HEK293 (cell line): ENCODE data around the gene MLH1.

Source experiments
- CTCF ChIA-PET: fragments of 350-600 bp; formaldehyde crosslinking; extraction: SDS; loops from one replicate; lab custom pipeline; 2021; ENCODE audit warnings: antibody characterized with exemption; lab: Yijun Ruan, JAX
- POLR2A ChIA-PET: fragments of 300-600 bp; formaldehyde crosslinking; extraction: SDS; loops from one replicate; lab custom pipeline; 2020; ENCODE audit warnings: antibody characterized with exemption, inconsistent platforms; lab: Yijun Ruan, JAX
- H3K27ac ChIP-seq: fragments of 200-500 bp; sonication (Bioruptor generic); 2 replicates; pipeline ENCODE4 v1.5.1; 2014; ENCODE audit warnings: low read depth, low read length, control low read depth, inconsistent platforms; ENCODE audit errors: extremely low read depth
- H3K36me3 ChIP-seq, 2 experiments: fragments of 200-500 bp in 1 of 2; sonication (Bioruptor generic) in 1 of 2; 1 replicate in 1 of 2; 2 replicates in 1 of 2; pipeline ENCODE4 v1.5.1; 2014 to 2017; ENCODE audit warnings: inconsistent platforms in 2 of 2, low read length in 2 of 2; ENCODE audit not compliant: control insufficient read depth in 2 of 2, insufficient read depth in 1 of 2
- H3K4me1 ChIP-seq: fragments of 200-500 bp; sonication (Bioruptor generic); 2 replicates; pipeline ENCODE4 v1.5.1; 2014; ENCODE audit warnings: mild to moderate bottlenecking, low read length, inconsistent platforms; ENCODE audit not compliant: control insufficient read depth, insufficient read depth
- H3K4me3 ChIP-seq: 2 replicates; pipeline ENCODE4 v1.5.1; 2011; ENCODE audit warnings: low read depth, mild to moderate bottlenecking, control low read depth, low read length, moderate library complexity
- H3K9me3 ChIP-seq: fragments of 200-500 bp; sonication (Bioruptor generic); 2 replicates; pipeline ENCODE4 v1.5.1; 2014; ENCODE audit warnings: low read depth, low read length, inconsistent platforms; ENCODE audit not compliant: control insufficient read depth, insufficient read depth
- BCL11A ChIP-seq: fragments of 450-650 bp; formaldehyde crosslinking; IDR thresholded peaks from 2 replicates; pipeline ENCODE4 v1.5.1; 2016; ENCODE audit warnings: low read depth, missing biosample characterization, missing genetic modification characterization
- BCL11B ChIP-seq: fragments of 450-650 bp; formaldehyde crosslinking; IDR thresholded peaks from 2 replicates; pipeline ENCODE4 v1.5.1; 2016; ENCODE audit warnings: low read depth, missing biosample characterization, missing genetic modification characterization
- EGR2 ChIP-seq: fragments of 450-650 bp; formaldehyde crosslinking; IDR thresholded peaks from 2 replicates; pipeline ENCODE4 v1.5.1; 2016; ENCODE audit warnings: low read depth, missing biosample characterization, missing genetic modification characterization
- PRDM1 ChIP-seq: fragments of 450-650 bp; formaldehyde crosslinking; IDR thresholded peaks from 2 replicates; pipeline ENCODE4; 2016; ENCODE audit warnings: missing biosample characterization, missing genetic modification characterization
- WT1 ChIP-seq: fragments of 450-650 bp; formaldehyde crosslinking; IDR thresholded peaks from 2 replicates; pipeline ENCODE4 v1.5.1; 2016; ENCODE audit warnings: missing biosample characterization, missing genetic modification characterization
- YY1 ChIP-seq: fragments of 450-650 bp; formaldehyde crosslinking; IDR thresholded peaks from 2 replicates; pipeline ENCODE4 v1.5.1; 2018; ENCODE audit warnings: missing biosample characterization, missing genetic modification characterization
- ZBTB17 ChIP-seq: fragments of 450-650 bp; formaldehyde crosslinking; IDR thresholded peaks from 2 replicates; pipeline ENCODE4 v1.5.1; 2016; ENCODE audit warnings: missing biosample characterization, missing genetic modification characterization
- ZFP69B ChIP-seq: fragments of 450-650 bp; formaldehyde crosslinking; IDR thresholded peaks from 2 replicates; pipeline ENCODE4 v1.5.1; 2016; ENCODE audit warnings: missing biosample characterization, missing genetic modification characterization
- ZNF121 ChIP-seq: fragments of 450-650 bp; formaldehyde crosslinking; IDR thresholded peaks from 2 replicates; pipeline ENCODE4 v1.5.1; 2016; ENCODE audit warnings: missing biosample characterization, missing genetic modification characterization
- ZNF146 ChIP-seq: fragments of 450-650 bp; formaldehyde crosslinking; IDR thresholded peaks from 2 replicates; pipeline ENCODE4 v1.5.1; 2016; ENCODE audit warnings: missing biosample characterization, missing genetic modification characterization
- ZNF248 ChIP-seq: fragments of 450-650 bp; formaldehyde crosslinking; IDR thresholded peaks from 2 replicates; pipeline ENCODE4 v1.5.1; 2017; ENCODE audit warnings: missing biosample characterization, missing genetic modification characterization
- ZNF266 ChIP-seq: fragments of 450-650 bp; formaldehyde crosslinking; IDR thresholded peaks from 2 replicates; pipeline ENCODE4 v1.5.1; 2016; ENCODE audit warnings: missing biosample characterization, missing genetic modification characterization, low read depth
- ZNF324 ChIP-seq: fragments of 450-650 bp; formaldehyde crosslinking; IDR thresholded peaks from 2 replicates; pipeline ENCODE4 v1.5.1; 2016; ENCODE audit warnings: missing biosample characterization, missing genetic modification characterization
- ZNF354C ChIP-seq: fragments of 450-650 bp; formaldehyde crosslinking; IDR thresholded peaks from 2 replicates; pipeline ENCODE4 v1.5.1; 2016; ENCODE audit warnings: missing biosample characterization, missing genetic modification characterization, low read depth, borderline replicate concordance
- ZNF366 ChIP-seq: fragments of 450-650 bp; formaldehyde crosslinking; conservative IDR thresholded peaks from 2 replicates; pipeline ENCODE4 v1.5.1; 2016; ENCODE audit warnings: missing biosample characterization, missing genetic modification characterization
- ZNF548 ChIP-seq: fragments of 450-650 bp; formaldehyde crosslinking; IDR thresholded peaks from 2 replicates; pipeline ENCODE4 v1.5.1; 2016; ENCODE audit warnings: missing biosample characterization, missing genetic modification characterization
- ZNF585B ChIP-seq: fragments of 450-650 bp; formaldehyde crosslinking; IDR thresholded peaks from 2 replicates; pipeline ENCODE4 v1.5.1; 2016; ENCODE audit warnings: missing biosample characterization, missing genetic modification characterization
- ZNF600 ChIP-seq: fragments of 450-650 bp; formaldehyde crosslinking; IDR thresholded peaks from 2 replicates; pipeline ENCODE4 v1.5.1; 2016; ENCODE audit warnings: missing biosample characterization, missing genetic modification characterization
- ZNF610 ChIP-seq: fragments of 450-650 bp; formaldehyde crosslinking; IDR thresholded peaks from 2 replicates; pipeline ENCODE4 v1.5.1; 2016; ENCODE audit warnings: missing biosample characterization, missing genetic modification characterization, borderline replicate concordance
- ZNF768 ChIP-seq: fragments of 450-650 bp; formaldehyde crosslinking; IDR thresholded peaks from 2 replicates; pipeline ENCODE4 v1.5.1; 2018; ENCODE audit warnings: missing biosample characterization, mild to moderate bottlenecking, missing genetic modification characterization
- ZSCAN23 ChIP-seq: fragments of 450-650 bp; formaldehyde crosslinking; IDR thresholded peaks from 2 replicates; pipeline ENCODE4 v1.5.1; 2016; ENCODE audit warnings: missing biosample characterization, missing genetic modification characterization
- TF ChIP-seq, protein P1 (sequence below): fragments of 450-650 bp; formaldehyde crosslinking; IDR thresholded peaks from 2 replicates; pipeline ENCODE4 v1.5.1; 2016; ENCODE audit warnings: missing biosample characterization, missing genetic modification characterization, borderline replicate concordance
- TF ChIP-seq, protein P2 (sequence below): fragments of 450-650 bp; formaldehyde crosslinking; IDR thresholded peaks from 2 replicates; pipeline ENCODE4 v1.5.1; 2016; ENCODE audit warnings: missing biosample characterization, missing genetic modification characterization

The MLH1 gene

GRCh38 chr3:37071921-37072320 lies 78.6 kb downstream of the MLH1 start (continued):
- TF ChIP-seq ZSCAN23 (tag by site-specific recombination) (no peak), ZNF248 (tag by site-specific recombination) (no peak)

GRCh38 chr3:37072892-37073291 lies 79.6 kb downstream of the MLH1 start:
- Histone ChIP-seq H3K4me3 (no peak overlapping the region; the same call in 1 of the 2 replicates), H3K27ac (no peak overlapping the region), H3K36me3 (peaks cover 0 to 22% of the 10 kb centered on the region in 2 experiments; a peak in 2 of 3 replicates), H3K9me3 (no peaks in the 10 kb centered on the region)
- CTCF ChIA-PET = interaction anchor here (0.6 to 0.7 kb wide), 2 partner anchors 27 to 51 kb away, joined by 3 read pairs; no protein-coding TSS in a partner anchor
- POLR2A ChIA-PET = no interaction called here
- TF ChIP-seq ZNF610 (tag by site-specific recombination) (no peak), ZNF146 (tag by site-specific recombination) (no peak), EGR2 (no peak), ZFP69B (no peak), ZNF768 (tag by site-specific recombination) (no peak), ZNF366 (tag by site-specific recombination) (0 out of 2 replicates have a peak, but pooled peaks have one; percentile 13), ZNF600 (tag by site-specific recombination) (peak; percentile 61; the same call in 1 of the 2 replicates), PRDM1 (peak; percentile 34; the same call in 1 of the 2 replicates), WT1 (tag by site-specific recombination) (peak; percentile 38; the same call in 1 of the 2 replicates)
- TF ChIP-seq, all 188 proteins: peak for 4
- H3K4me1 ChIP-seq = peaks cover 13% of the 10 kb centered on the region

DNA sequence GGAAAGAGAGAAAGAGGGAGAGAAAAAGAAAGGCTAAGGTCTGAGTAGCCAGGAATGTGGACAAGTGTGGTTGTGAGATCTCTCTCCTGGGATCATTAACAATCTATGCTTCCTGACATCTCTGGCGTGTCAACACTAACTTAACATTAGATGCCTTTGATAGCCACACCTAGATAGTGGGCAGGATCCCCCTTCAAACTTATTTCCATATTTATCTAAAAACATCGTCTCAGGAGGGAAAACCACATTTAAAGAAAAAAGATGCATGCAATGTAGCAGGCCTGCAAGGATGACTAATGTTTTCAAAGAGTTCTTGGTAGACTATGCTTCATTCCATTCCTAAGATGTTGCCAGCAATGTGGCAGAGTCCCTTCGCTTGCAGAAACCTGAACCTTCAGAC lies 80.9 kb downstream of the MLH1 start:
- Histone ChIP-seq H3K36me3 (peaks cover 0 to 19% of the 10 kb centered on the region in 2 experiments; a peak in 2 of 3 replicates), H3K27ac (no peak overlapping the region), H3K4me1 (peaks cover 13% of the 10 kb centered on the region), H3K9me3 (no peaks in the 10 kb centered on the region), H3K4me3 (no peak overlapping the region)
- ChIA-PET POLR2A (no interaction called here), CTCF (no interaction called here)
- TF ChIP-seq, protein P1, sequence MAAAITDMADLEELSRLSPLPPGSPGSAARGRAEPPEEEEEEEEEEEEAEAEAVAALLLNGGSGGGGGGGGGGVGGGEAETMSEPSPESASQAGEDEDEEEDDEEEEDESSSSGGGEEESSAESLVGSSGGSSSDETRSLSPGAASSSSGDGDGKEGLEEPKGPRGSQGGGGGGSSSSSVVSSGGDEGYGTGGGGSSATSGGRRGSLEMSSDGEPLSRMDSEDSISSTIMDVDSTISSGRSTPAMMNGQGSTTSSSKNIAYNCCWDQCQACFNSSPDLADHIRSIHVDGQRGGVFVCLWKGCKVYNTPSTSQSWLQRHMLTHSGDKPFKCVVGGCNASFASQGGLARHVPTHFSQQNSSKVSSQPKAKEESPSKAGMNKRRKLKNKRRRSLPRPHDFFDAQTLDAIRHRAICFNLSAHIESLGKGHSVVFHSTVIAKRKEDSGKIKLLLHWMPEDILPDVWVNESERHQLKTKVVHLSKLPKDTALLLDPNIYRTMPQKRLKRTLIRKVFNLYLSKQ = no peak
- TF ChIP-seq ZNF585B (tag by site-specific recombination) (no peak), ZNF548 (tag by site-specific recombination) (no peak), ZNF266 (no peak), ZNF121 (tag by site-specific recombination) (no peak), YY1 (no peak), BCL11B (tag by site-specific recombination) (no peak), ZNF324 (tag by site-specific recombination) (no peak), ZBTB17 (tag by site-specific recombination) (no peak), BCL11A (tag by site-specific recombination) (no peak)

- Histone ChIP-seq H3K36me3 (peaks cover 0 to 18% of the 10 kb centered on the region in 2 experiments; a peak in 2 of 3 replicates), H3K27ac (no peak overlapping the region), H3K9me3 (no peaks in the 10 kb centered on the region), H3K4me1 (peaks cover 13% of the 10 kb centered on the region)
- POLR2A ChIA-PET = no interaction called here
- CTCF ChIA-PET = no interaction called here
- no peak for TF ChIP-seq ZNF354C (tag by site-specific recombination)
- TF ChIP-seq, protein P2, sequence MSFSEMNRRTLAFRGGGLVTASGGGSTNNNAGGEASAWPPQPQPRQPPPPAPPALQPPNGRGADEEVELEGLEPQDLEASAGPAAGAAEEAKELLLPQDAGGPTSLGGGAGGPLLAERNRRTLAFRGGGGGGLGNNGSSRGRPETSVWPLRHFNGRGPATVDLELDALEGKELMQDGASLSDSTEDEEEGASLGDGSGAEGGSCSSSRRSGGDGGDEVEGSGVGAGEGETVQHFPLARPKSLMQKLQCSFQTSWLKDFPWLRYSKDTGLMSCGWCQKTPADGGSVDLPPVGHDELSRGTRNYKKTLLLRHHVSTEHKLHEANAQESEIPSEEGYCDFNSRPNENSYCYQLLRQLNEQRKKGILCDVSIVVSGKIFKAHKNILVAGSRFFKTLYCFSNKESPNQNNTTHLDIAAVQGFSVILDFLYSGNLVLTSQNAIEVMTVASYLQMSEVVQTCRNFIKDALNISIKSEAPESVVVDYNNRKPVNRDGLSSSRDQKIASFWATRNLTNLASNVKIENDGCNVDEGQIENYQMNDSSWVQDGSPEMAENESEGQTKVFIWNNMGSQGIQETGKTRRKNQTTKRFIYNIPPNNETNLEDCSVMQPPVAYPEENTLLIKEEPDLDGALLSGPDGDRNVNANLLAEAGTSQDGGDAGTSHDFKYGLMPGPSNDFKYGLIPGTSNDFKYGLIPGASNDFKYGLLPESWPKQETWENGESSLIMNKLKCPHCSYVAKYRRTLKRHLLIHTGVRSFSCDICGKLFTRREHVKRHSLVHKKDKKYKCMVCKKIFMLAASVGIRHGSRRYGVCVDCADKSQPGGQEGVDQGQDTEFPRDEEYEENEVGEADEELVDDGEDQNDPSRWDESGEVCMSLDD (tag by site-specific recombination) = no peak
- TF ChIP-seq, all 188 proteins: peak for 0
- H3K4me3 ChIP-seq = no peak overlapping the region
These were observed 82.6 kb downstream of the MLH1 start for GRCh38 chr3:37075955-37076354.
